Subcutaneous abdominal adipose tissue (tissue), 5 donors: Measurements from ENCODE around the gene RIC1.
"Not testable (repeated sequence)": the region's sequence is repeated elsewhere in the genome, so short reads cannot be mapped to it uniquely, and the experiment has no call there.

Experiments used
- H3K27ac ChIP-seq: one replicate; pipeline ENCODE4 v1.7.0; 2013; ENCODE audit warnings: low read depth, mild to moderate bottlenecking, inconsistent platforms, low read length, moderate library complexity
- H3K27me3 ChIP-seq, 5 donors: one replicate each; pipeline ENCODE4 v1.7.0; 2013; ENCODE audit warnings: low read length in 5 of 5, inconsistent platforms in 1 of 5; ENCODE audit not compliant: control insufficient read depth in 5 of 5, insufficient read depth in 4 of 5
- H3K36me3 ChIP-seq, 5 donors: one replicate each; pipeline ENCODE4 v1.7.0; 2013; ENCODE audit warnings: low read length in 5 of 5; ENCODE audit not compliant: control insufficient read depth in 5 of 5, insufficient read depth in 5 of 5
- H3K4me1 ChIP-seq, 5 donors: one replicate each; pipeline ENCODE4 v1.7.0; 2013; ENCODE audit warnings: low read length in 5 of 5, mild to moderate bottlenecking in 3 of 5, moderate library complexity in 1 of 5; ENCODE audit not compliant: control insufficient read depth in 5 of 5, insufficient read depth in 5 of 5
- H3K4me3 ChIP-seq, 5 donors: one replicate each; pipeline ENCODE4 v1.7.0; 2013; ENCODE audit warnings: low read length in 5 of 5, low read depth in 1 of 5
- H3K9ac ChIP-seq, 5 donors: one replicate each; pipeline ENCODE4 v1.7.0; 2013; ENCODE audit warnings: low read length in 5 of 5, mild to moderate bottlenecking in 4 of 5, moderate library complexity in 3 of 5
- H3K9me3 ChIP-seq, 5 donors: one replicate each; pipeline ENCODE4 v1.7.0; 2013; ENCODE audit warnings: low read length in 5 of 5; ENCODE audit not compliant: control insufficient read depth in 5 of 5
- donor health status: healthy.
- donor health status: healthy.
- donor health status: healthy.
- donor health status: healthy.
- donor health status: healthy.

RIC1 gene

GRCh38 chr9:5778805-5779204 is 149.9 kb downstream of the RIC1 start:
- Histone ChIP-seq H3K4me1 (no peaks in the 10 kb centered on the region), H3K4me3 (peak overlapping the region in 2 of 5 donors; percentile 11 to 52), H3K9me3 (peaks cover 3 to 14% (median 10%) of the 10 kb centered on the region in 5 donors), H3K27ac (no peak overlapping the region), H3K27me3 (no peaks in the 10 kb centered on the region), H3K36me3 (peaks cover 47 to 55% (median 51%) of the 10 kb centered on the region in 5 donors), H3K9ac (no peak overlapping the region)

GRCh38 chr9:5779705-5780218 is 150.9 kb downstream of the RIC1 start:
- not testable (repeated sequence) for H3K9ac ChIP-seq, H3K4me1 ChIP-seq

GRCh38 chr9:5783420-5783819 is 154.5 kb downstream of the RIC1 start:
- H3K27me3 ChIP-seq, H3K4me1 ChIP-seq, H3K9ac ChIP-seq, H3K4me3 ChIP-seq, H3K27ac ChIP-seq: not testable (repeated sequence)
- peaks cover 35 to 46% (median 42%) of the 10 kb centered on the region in 5 donors for H3K36me3 ChIP-seq
- peaks cover 3 to 13% (median 7%) of the 10 kb centered on the region in 5 donors for H3K9me3 ChIP-seq

More at GRCh38 chr9:5779705-5780218, 150.9 kb downstream of the RIC1 start:
- not testable (repeated sequence) for H3K27me3 ChIP-seq, H3K4me3 ChIP-seq, H3K27ac ChIP-seq
- peaks cover 3 to 14% (median 10%) of the 10 kb centered on the region in 5 donors for H3K9me3 ChIP-seq
- H3K36me3 ChIP-seq: peaks cover 39 to 46% (median 43%) of the 10 kb centered on the region in 5 donors

GRCh38 chr9:5783982-5784381 is 155.1 kb downstream of the RIC1 start:
- Histone ChIP-seq H3K9me3 (peaks cover 0 to 8% (median 4%) of the 10 kb centered on the region in 5 donors), H3K9ac (no peak overlapping the region), H3K27ac (no peak overlapping the region), H3K36me3 (peaks cover 33 to 40% (median 36%) of the 10 kb centered on the region in 5 donors), H3K4me3 (no peak overlapping the region), H3K4me1 (no peaks in the 10 kb centered on the region), H3K27me3 (no peaks in the 10 kb centered on the region)

GRCh38 chr9:5784526-5785315 is 155.8 kb downstream of the RIC1 start:
- H3K36me3 ChIP-seq: peaks cover 26 to 37% (median 34%) of the 10 kb centered on the region in 5 donors
- no peaks in the 10 kb centered on the region for H3K4me1 ChIP-seq
- no peak overlapping the region for H3K4me3 ChIP-seq
- H3K27ac ChIP-seq: no peak overlapping the region
- H3K9ac ChIP-seq: no peak overlapping the region
- no peaks in the 10 kb centered on the region for H3K27me3 ChIP-seq
- H3K9me3 ChIP-seq: peaks cover 0 to 6% (median 0%) of the 10 kb centered on the region in 5 donors

- no peak overlapping the region for H3K4me3 ChIP-seq
- no peaks in the 10 kb centered on the region for H3K4me1 ChIP-seq
- no peak overlapping the region for H3K9ac ChIP-seq
- H3K9me3 ChIP-seq: peaks cover 0 to 6% (median 0%) of the 10 kb centered on the region in 5 donors
- H3K27ac ChIP-seq: no peak overlapping the region
- no peaks in the 10 kb centered on the region for H3K27me3 ChIP-seq
- peaks cover 19 to 34% (median 29%) of the 10 kb centered on the region in 5 donors for H3K36me3 ChIP-seq
These were observed 157.6 kb downstream of the RIC1 start for GRCh38 chr9:5786370-5787127.

- Histone ChIP-seq H3K4me3 (no peak overlapping the region), H3K9me3 (peaks cover 0 to 6% (median 0%) of the 10 kb centered on the region in 5 donors), H3K27me3 (no peaks in the 10 kb centered on the region), H3K9ac (no peak overlapping the region), H3K27ac (no peak overlapping the region), H3K4me1 (no peaks in the 10 kb centered on the region), H3K36me3 (peaks cover 19 to 36% (median 29%) of the 10 kb centered on the region in 5 donors)
These were observed 158.3 kb downstream of the RIC1 start for GRCh38 chr9:5787220-5787619.

GRCh38 chr9:5787759-5788302 is 158.9 kb downstream of the RIC1 start:
- Histone ChIP-seq H3K27me3 (no peaks in the 10 kb centered on the region), H3K9ac (no peak overlapping the region), H3K36me3 (peaks cover 19 to 36% (median 29%) of the 10 kb centered on the region in 5 donors), H3K4me1 (no peaks in the 10 kb centered on the region), H3K9me3 (peaks cover 0 to 6% (median 0%) of the 10 kb centered on the region in 5 donors), H3K27ac (no peak overlapping the region), H3K4me3 (no peak overlapping the region)

GRCh38 chr9:5789489-5789888 is 160.6 kb downstream of the RIC1 start:
- no peaks in the 10 kb centered on the region for H3K27me3 ChIP-seq
- H3K4me1 ChIP-seq: no peaks in the 10 kb centered on the region
- H3K27ac ChIP-seq: no peak overlapping the region
- no peak overlapping the region for H3K9ac ChIP-seq
- no peak overlapping the region for H3K4me3 ChIP-seq
- no peaks in the 10 kb centered on the region for H3K9me3 ChIP-seq
- peaks cover 19 to 34% (median 27%) of the 10 kb centered on the region in 5 donors for H3K36me3 ChIP-seq
